VCaP (cell line): ENCODE measurements around the gene NEK4.
"Not testable (repeated sequence)": the region's sequence is repeated elsewhere in the genome, so short reads cannot be mapped to it uniquely, and the experiment has no call there.

Experiments used
- H3K27ac ChIP-seq: fragments of 450-650 bp; 2 replicates; pipeline ENCODE4 v1.5.1; 2017
- CTCF ChIP-seq: fragments of 450-650 bp; conservative IDR thresholded peaks from 2 replicates; pipeline ENCODE4 v1.5.1; 2017; ENCODE audit warnings: mild to moderate bottlenecking, moderate library complexity

NEK4 gene

DNA sequence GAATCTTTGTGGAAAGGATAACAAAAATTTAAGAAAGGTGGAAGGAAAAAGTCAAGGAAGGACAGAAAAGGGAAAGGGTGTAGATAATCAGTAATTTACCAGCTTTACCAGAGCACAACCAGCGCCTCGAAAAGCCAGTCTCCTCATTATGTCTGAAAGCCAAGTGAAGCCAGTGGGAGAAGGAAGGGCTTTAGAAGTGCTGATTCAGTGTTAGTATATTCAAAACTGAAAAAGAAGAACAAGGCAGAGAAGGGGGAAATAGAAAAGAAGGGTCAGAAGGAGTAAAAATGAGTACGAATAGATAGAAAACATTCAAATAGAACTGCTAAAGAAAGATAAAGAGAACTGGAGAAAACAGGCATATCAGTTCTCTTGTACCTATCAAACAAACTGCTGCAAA, 89.1 kb downstream of the NEK4 start:
- TF ChIP-seq CTCF: no peak
- H3K27ac ChIP-seq: peak overlapping the region; percentile 97; the same call in 1 of the 2 replicates

GRCh38 chr3:52679811-52680210, 90.9 kb downstream of the NEK4 start:
- H3K27ac ChIP-seq: no peak overlapping the region
- TF ChIP-seq CTCF: no peak

GRCh38 chr3:52679199-52679538, 91.6 kb downstream of the NEK4 start:
- no peak for TF ChIP-seq CTCF
- H3K27ac ChIP-seq: no peak overlapping the region

GRCh38 chr3:52678265-52679198, 92.2 kb downstream of the NEK4 start:
- TF ChIP-seq CTCF: no peak
- H3K27ac ChIP-seq: no peak overlapping the region

GRCh38 chr3:52676201-52676600, 94.5 kb downstream of the NEK4 start:
- H3K27ac ChIP-seq: not testable (repeated sequence)

DNA sequence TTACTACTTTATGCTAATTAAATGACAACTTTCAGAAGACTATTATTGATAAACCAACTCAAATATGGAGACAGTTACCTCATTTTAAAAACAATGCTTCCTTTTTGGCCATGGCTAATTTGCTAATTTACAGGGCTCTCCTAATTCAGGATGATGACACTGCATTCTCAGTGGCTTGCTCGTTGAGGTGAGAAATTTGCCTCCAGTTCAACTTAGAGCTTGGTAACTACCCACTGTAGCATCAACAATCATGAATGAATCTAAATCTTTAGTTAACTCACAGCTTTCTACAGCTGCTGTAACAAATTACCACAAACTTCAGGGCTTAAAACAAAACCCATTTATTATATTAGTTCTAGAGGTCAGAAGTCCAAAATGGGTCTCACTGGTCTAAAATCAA, 99.1 kb downstream of the NEK4 start:
- H3K27ac ChIP-seq: no peak overlapping the region
- TF ChIP-seq CTCF: no peak

DNA sequence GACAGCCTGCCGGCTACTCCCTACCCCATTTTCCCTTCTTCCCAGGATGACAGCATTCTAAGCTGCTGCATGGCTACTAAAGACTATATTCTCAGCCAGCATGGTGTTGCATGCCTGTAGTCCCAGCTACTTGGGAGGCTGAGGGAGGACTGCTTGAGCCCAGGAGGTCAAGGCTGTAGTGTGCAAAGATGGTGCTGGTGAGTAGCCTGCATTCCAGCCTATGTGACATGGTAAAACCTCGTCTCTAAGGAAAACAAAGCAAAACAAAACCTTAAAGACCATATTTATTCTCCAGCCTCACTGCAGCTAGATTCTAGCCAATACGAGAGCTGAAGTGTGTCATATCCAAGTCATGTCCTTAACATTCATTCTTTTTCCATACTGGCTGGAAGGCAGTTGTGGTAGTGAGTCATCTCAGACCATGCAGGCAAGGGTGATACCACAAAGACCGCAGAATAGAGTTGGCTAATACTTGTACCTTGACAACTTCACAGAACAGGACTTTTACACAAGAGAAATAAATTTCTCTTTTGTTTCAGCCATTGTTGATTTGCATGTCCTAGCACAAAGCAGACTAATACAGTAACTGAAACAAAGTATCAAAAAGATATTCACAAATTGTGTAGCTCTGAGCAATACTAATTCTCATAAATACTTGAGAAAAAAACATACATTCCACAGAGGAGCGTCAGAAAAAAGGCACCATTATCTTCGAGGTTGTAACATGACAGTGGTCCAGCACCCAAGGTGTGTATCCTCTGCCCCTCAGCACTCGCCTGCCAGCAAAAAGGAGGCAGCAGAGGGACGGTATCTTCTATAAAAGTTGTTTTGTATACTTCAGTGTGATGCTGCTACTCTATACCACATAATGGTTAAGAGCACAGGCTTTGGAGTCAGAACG, 99.9 kb downstream of the NEK4 start:
- H3K27ac ChIP-seq: no peak overlapping the region
- TF ChIP-seq CTCF: no peak
